CD4-positive, alpha-beta T cell treated with Interleukin-21 for 1 hour (primary cell): ENCODE data around the gene PRRC2C.
"Not testable (repeated sequence)": the region's sequence is repeated elsewhere in the genome, so short reads cannot be mapped to it uniquely, and the experiment has no call there.

Experiments used
- DNase-seq: peaks from one replicate; pipeline ENCODE4 v3.0.0-alpha.2; 2020

The PRRC2C gene

GRCh38 chr1:171501305-171502024, 16.1 kb downstream of the PRRC2C start:
- DNase-seq, result no peak

GRCh38 chr1:171506525-171507304, 21.4 kb downstream of the PRRC2C start:
- DNase-seq, result no peak

DNA sequence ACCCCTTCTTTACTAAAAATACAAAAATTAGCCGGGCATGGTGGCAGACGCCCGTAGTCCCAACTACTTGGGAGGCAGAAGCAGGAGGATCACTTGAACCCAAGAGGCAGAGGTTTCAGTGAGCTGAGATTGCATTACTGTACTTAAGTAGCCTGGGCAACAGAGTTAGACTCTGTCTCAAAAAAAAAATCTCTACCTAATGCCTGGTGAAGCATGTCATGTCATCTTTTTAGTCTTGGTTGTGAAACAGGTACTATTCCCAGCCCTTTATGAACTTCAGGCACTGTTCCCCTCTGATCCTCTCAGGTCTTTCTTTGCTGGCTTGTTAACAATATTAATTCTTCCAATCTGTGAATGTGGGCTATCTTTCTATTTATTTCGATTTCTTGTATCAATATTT, 22.1 kb downstream of the PRRC2C start:
- DNase-seq, result no peak

GRCh38 chr1:171509191-171509590, 23.9 kb downstream of the PRRC2C start:
- DNase-seq, result no peak

DNA sequence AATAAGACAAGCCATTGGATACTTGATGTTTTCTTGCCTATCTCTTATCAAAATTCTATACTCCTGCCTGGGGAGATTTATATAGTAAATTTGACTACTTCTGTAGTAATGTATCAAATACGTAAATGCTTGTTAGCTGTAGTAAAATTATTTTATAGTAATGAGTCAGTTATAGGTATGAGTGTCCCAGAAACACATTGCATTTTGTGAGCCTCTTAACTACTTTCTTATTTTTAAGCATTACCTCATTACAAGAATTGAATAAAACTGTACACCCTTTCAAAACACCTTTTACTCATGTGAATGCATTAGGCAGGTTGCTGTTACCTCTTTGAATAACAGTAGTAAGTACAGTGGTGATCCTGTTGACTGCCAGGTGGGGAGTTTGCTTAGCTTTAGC, 28.4 kb downstream of the PRRC2C start:
- DNase-seq, result no peak

GRCh38 chr1:171515299-171515698, 30.0 kb downstream of the PRRC2C start:
- no peak for DNase-seq

DNA sequence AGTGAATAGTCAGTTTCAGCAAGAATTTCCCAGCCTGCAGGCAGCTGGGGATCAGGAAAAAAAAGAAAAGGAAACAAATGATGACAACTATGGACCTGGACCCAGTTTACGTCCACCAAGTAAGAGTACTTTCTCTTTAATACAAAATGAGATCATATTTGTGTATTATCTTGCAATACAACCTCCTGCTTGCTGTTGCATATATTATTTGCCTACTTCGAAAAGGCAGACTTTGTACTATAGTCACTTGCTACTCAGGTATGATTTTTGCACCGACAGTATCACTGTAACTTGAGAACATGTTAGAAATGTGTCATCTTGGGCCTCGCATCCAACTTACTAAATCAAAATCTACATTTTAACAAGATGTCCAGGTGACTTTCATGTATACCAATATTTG, 30.4 kb downstream of the PRRC2C start:
- no peak for DNase-seq

DNA sequence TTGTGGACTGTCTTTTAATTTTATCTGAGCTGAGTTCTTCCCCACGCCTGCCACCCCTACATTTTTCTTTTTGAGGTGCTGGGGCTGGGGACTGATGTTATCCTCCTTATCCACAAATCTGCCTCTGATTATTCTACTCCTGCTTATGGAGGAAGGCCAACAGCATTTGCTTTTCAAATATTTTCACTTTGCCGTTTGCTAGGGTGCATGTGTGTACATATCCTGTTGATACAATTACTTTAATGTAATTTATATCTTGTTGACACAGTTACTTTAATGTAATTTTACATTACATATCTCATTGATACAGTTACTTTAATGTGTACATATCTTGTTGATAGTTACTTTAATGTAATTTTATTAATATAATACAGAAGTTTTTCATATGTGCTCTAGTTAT, 36.2 kb downstream of the PRRC2C start:
- no peak for DNase-seq

GRCh38 chr1:171530676-171531075, 45.3 kb downstream of the PRRC2C start:
- DNase-seq, result no peak

- no peak for DNase-seq
These were observed 47.2 kb downstream of the PRRC2C start for GRCh38 chr1:171532520-171532919.

- DNase-seq, result no peak
These were observed 60.2 kb downstream of the PRRC2C start for GRCh38 chr1:171545523-171545922.

- no peak for DNase-seq
These were observed 64.7 kb downstream of the PRRC2C start for GRCh38 chr1:171550050-171550449.

DNA sequence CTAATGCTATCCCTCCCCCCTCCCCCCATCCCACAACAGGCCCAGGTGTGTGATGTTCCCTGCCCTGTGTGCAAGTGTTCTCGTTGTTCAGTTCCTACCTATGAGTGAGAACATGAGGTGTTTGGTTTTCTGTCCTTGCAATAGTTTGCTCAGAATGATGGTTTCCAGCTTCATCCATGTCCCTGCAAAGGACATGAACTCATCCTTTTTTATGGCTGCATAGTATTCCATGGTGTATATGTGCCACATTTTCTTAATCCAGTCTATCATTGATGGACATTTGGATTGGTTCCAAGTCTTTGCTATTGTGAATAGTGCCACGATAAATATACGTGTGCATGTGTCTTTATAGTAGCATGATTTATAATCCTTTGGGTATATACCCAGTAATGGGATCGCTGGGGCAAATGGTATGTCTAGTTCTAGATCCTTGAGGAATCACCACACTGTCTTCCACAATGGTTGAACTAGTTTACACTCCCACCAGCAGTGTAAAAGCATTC, 65.3 kb downstream of the PRRC2C start:
- not testable (repeated sequence) for DNase-seq

GRCh38 chr1:171553960-171554359, 68.6 kb downstream of the PRRC2C start:
- not testable (repeated sequence) for DNase-seq

DNA sequence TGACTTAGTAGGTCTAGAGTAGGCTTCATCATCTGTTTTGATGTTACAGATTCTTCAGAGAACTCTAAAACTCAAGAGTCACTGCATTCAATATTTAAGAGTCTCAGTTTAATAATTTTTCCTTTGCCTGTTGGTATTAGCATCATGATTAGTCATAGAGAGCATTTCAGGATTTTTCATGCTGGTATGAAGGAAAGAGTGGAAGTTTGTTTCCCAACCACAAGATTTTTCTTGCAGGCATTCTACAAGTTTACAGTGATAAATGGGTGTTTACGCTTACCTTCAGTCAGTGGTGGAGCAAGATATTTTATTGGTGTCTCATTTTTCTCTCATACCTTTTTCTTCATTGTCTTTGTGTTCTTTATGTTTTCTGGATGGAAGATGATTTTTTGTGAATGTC, 78.3 kb downstream of the PRRC2C start:
- no peak for DNase-seq

DNA sequence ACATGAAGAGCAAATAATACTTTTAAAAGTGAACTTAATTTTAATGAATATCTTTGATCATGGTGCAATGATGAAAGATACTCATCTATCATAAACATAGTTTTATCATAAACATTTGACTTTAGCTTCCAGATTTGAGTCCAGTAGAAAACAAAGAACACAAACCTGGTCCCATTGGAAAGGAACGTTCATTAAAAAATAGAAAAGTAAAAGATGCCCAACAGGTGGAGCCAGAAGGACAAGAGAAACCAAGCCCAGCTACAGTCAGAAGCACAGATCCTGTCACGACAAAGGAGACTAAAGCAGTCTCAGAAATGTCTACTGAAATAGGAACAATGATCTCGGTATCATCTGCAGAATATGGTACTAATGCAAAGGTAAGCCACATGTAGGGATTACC, 81.1 kb downstream of the PRRC2C start:
- DNase-seq, result no peak

DNA sequence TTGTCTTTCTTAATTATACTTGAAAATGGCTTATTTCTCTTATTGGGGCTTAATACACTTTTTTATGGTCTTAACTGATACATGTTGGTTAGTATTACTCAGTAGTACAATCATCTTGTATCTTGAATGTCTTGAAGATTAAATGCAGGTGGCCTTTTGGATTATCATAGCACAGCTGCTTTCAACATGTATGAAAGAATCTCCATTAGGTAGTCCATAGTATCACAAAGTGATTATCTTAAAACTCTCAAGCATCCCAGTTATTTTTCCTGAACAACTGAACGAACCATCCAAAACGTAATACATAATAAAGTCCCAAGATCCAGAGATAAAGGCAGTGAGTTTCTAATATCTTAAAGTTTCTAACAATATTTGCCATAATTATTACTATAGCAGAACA, 85.0 kb downstream of the PRRC2C start:
- DNase-seq, result no peak

GRCh38 chr1:171576144-171576543, 90.8 kb downstream of the PRRC2C start:
- DNase-seq, result no peak

DNA sequence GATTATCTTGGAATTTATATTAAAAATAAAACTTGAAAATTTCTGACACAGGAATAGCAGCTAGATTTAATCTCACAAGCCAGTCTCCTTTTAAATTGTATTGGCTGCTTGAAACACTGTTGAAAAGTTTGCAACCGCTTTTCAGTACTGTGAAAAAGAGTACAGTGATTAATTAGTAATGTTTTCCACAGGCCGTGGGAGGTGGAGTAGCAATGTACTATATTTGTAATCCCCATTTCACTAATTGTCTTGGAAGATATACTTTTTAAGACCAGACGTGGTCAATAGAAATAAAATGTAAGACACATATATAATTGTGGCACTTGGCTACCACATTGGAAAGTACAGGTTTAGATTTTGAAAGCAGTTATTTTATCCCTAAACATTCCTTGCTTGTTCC, 95.9 kb downstream of the PRRC2C start:
- no peak for DNase-seq

- no peak for DNase-seq
These were observed 96.4 kb downstream of the PRRC2C start for GRCh38 chr1:171581766-171582165.

DNA sequence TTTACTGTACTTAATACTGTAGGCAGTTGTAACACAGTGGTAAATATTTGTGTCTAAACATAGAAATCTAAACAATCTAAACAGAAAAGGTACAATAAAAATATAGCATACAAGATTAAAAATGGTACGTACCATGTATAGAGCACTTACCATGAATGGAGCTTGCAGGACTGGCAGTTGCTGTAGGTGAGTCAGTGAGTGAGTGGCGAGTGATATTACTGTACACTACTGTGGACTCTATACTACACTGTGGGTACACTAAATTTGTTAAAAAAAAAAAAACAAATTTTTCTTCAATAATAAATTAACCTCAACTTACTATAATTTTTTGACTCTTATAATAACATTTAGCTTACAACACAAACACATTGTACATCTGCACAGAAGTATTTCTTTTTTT, 97.3 kb downstream of the PRRC2C start:
- DNase-seq, result no peak

- no peak for DNase-seq
These were observed 98.4 kb downstream of the PRRC2C start for GRCh38 chr1:171583591-171584201.

DNA sequence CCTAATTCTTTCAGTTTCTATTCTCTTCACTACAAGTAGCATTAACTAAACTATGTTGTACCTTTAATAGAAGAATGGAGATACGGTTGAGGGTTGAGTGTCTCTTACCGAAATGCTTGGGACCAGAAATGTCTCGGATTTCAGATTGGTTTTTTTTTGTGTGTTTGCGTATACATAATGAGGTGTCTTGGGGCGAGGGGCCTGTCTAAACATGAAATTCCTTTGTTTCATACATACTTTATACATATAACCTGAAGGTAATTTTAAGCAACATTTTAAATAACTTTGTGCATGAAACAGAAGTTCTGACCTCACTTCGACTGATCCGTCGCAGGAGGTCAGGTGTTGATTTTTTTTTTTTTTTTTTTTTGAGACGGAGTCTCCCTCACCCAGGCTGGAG, 100.4 kb downstream of the PRRC2C start:
- no peak for DNase-seq

DNA sequence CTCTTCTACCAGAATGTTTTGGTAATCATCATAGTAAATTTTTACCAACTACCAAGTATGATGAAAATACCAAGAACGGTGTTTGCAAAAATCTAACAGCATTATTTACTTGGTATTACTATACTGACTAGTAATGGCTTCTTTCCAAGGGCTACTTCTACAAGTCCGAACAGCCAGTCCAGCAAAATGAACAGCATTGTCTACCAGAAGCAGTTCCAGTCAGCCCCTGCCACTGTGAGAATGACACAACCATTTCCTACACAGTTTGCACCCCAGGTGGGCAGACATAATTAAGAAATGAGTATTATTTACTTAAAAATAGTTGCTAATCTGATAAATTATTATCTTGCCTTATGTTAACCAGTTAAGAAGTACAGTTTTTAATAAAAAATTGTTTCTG, 102.9 kb downstream of the PRRC2C start:
- DNase-seq, result no peak
